Smooth muscle cell (in vitro differentiated cells): ENCODE measurements around the gene NMNAT2. TPM values are rescaled to one million over a fixed set of nuclear protein-coding genes. Genes with fewer than 3 reads are reported as not detected.

ENCODE experiments used
- DNase-seq: peaks from one replicate; lab custom pipeline; 2025; ENCODE audit not compliant: unreplicated experiment; lab: John Stamatoyannopoulos, UW
- H2AFZ ChIP-seq: fragments of 200-600 bp; sonication (generic); 2 replicates; pipeline ENCODE4 v1.6.0; 2016; ENCODE audit warnings: antibody characterized with exemption, low read depth, mild to moderate bottlenecking
- H3F3A ChIP-seq: fragments of 200-600 bp; sonication (generic); 2 replicates; pipeline ENCODE4 v1.6.0; 2017; ENCODE audit warnings: antibody characterized with exemption, low read depth
- H3K27ac ChIP-seq: fragments of 200-600 bp; sonication (generic); 2 replicates; pipeline ENCODE4 v1.5.1; 2016; ENCODE audit warnings: low read depth, mild to moderate bottlenecking
- H3K27me3 ChIP-seq: fragments of 200-600 bp; sonication (generic); 2 replicates; pipeline ENCODE4 v1.6.1; 2016; ENCODE audit warnings: low read depth, mild to moderate bottlenecking
- H3K36me3 ChIP-seq: fragments of 200-600 bp; sonication (generic); 2 replicates; pipeline ENCODE4 v1.5.1; 2016; ENCODE audit warnings: low read depth
- H3K4me1 ChIP-seq: fragments of 200-600 bp; sonication (generic); 2 replicates; pipeline ENCODE4 v1.5.1; 2016; ENCODE audit warnings: low read depth
- H3K4me2 ChIP-seq: fragments of 200-600 bp; sonication (generic); 2 replicates; pipeline ENCODE4 v1.6.0; 2016; ENCODE audit warnings: mild to moderate bottlenecking
- H3K4me3 ChIP-seq: fragments of 200-600 bp; sonication (generic); 2 replicates; pipeline ENCODE4 v1.5.1; 2016; ENCODE audit warnings: mild to moderate bottlenecking
- H3K79me2 ChIP-seq: fragments of 200-600 bp; sonication (generic); 2 replicates; pipeline ENCODE4 v1.6.0; 2016; ENCODE audit warnings: low read depth, mild to moderate bottlenecking
- H3K9ac ChIP-seq: fragments of 200-600 bp; sonication (generic); 2 replicates; pipeline ENCODE4 v1.6.0; 2016; ENCODE audit warnings: low read depth
- H3K9me3 ChIP-seq: fragments of 200-600 bp; sonication (generic); replicated peaks from 2 replicates; pipeline ENCODE4 v1.5.1; 2016; ENCODE audit warnings: low read depth
- H4K20me1 ChIP-seq: fragments of 200-600 bp; sonication (generic); 2 replicates; pipeline ENCODE4 v1.6.0; 2016; ENCODE audit warnings: low read depth
- WGBS: methylation state at CpG from one replicate; pipeline ENCODE4 v1.1.7; 2016; ENCODE audit warnings: low lambda C conversion rate; 5-methylcytosine and 5-hydroxymethylcytosine counted together
- polyA plus RNA-seq: library from polyadenylated mRNA; unstranded; fragments of >200 nt; fragmentation: Nextera tagmentation; extraction: Ambion mirVana; gene quantifications from 2 replicates; pipeline ENCODE4 v1.2.1, GENCODE V29; 2016
- total RNA-seq: library from RNA; depleted of rRNA; stranded (reverse); fragments of >200 nt; gene quantifications from 2 replicates; pipeline ENCODE4 v1.2.3, GENCODE V29; 2014
- TF ChIP-seq, protein P1 (sequence below): fragments of 200-600 bp; sonication (generic); IDR thresholded peaks from 2 replicates; pipeline ENCODE4 v1.5.1; 2017; ENCODE audit warnings: borderline replicate concordance, mild to moderate bottlenecking, antibody characterized with exemption; ENCODE audit not compliant: insufficient read depth, poor library complexity, severe bottlenecking

The NMNAT2 gene
- total and polyA plus RNA-seq, 2 experiments from 2014 or later: 0.22 to 0.43 TPM

DNA sequence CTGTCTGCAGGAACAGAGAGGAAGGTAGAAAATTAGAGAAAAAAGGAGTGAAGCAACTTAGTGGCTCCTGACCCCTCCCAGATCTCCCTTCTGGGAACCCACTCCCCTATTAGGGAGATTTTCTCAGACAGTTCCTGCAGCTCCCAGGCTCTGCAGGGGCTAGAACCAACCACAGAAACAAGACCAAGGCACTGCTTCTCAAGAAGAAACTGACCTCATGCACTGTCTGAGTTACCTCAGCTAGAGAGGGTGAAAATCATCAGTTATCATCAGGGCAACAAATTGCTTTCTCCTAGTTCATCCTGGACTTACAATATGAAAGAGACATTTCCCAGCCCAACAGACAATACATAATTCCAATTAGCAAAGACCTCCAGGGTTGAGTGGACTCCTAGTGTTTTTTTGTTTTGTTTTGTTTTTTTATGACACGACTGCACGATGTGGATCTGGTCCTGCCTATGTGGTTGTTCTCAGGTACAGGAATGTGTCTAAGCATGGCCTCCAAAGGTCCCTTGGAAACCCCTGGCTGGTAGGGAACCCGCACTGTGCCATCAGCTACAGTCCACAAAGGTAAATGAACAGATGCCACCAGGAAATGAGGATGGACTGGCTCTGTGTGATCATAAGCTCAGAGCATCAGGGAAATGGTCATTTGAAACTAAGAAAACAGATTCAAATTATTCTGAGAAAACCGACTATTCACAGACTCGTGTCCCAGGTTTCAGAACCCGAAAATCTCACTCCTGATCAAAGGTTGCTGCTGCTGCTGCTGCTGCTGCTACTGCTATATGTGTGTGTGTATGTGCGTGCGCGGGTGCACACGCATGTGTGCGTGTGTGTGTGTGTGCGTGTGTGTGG, 166.8 kb downstream of the NMNAT2 start:
- H3K79me2 ChIP-seq: no peaks in the 10 kb centered on the region
- no peaks in the 10 kb centered on the region for H4K20me1 ChIP-seq
- H3K4me3 ChIP-seq: no peak overlapping the region
- no peak overlapping the region for H3K4me2 ChIP-seq
- 98% methylated on average over 12 of the region's 12 CpGs for WGBS
- TF ChIP-seq, protein P1, sequence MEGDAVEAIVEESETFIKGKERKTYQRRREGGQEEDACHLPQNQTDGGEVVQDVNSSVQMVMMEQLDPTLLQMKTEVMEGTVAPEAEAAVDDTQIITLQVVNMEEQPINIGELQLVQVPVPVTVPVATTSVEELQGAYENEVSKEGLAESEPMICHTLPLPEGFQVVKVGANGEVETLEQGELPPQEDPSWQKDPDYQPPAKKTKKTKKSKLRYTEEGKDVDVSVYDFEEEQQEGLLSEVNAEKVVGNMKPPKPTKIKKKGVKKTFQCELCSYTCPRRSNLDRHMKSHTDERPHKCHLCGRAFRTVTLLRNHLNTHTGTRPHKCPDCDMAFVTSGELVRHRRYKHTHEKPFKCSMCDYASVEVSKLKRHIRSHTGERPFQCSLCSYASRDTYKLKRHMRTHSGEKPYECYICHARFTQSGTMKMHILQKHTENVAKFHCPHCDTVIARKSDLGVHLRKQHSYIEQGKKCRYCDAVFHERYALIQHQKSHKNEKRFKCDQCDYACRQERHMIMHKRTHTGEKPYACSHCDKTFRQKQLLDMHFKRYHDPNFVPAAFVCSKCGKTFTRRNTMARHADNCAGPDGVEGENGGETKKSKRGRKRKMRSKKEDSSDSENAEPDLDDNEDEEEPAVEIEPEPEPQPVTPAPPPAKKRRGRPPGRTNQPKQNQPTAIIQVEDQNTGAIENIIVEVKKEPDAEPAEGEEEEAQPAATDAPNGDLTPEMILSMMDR: no peak
- H3K9me3 ChIP-seq: peaks cover 5% of the 10 kb centered on the region
- no peaks in the 10 kb centered on the region for H3K4me1 ChIP-seq
- no peak for DNase-seq
- H3F3A ChIP-seq: no peaks in the 10 kb centered on the region
- no peaks in the 10 kb centered on the region for H3K36me3 ChIP-seq
- H3K27me3 ChIP-seq: no peaks in the 10 kb centered on the region
- no peak overlapping the region for H2AFZ ChIP-seq
- H3K9ac ChIP-seq: no peak overlapping the region
- no peak overlapping the region for H3K27ac ChIP-seq

DNA sequence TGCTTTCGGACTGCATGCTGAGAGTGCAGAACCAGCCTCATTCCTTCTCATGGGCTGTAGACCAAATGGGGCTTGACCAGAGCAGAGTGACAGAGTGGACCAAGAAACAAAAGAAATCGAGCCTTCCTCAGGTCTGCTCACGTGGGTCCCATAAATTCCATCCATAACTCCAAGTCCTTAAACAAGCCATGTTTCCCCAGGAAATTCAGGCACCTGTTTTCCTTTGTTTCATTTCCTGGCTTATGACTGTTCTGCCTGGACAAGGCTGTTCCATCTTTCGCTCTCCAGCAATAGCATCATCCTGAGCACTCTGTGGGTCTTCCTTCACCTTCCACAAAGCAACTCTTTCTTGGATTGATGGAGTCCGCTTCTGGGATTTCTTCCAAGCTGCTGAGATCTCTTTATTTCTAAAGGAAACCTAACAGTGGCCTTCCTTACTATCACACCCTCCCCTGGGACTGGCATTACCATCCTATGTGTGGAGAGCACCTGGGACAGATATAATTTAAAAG, 168.2 kb downstream of the NMNAT2 start:
- Histone ChIP-seq H3K4me1 (no peaks in the 10 kb centered on the region), H3K4me3 (no peak overlapping the region), H3K27me3 (no peaks in the 10 kb centered on the region), H3K4me2 (no peak overlapping the region), H3K27ac (no peak overlapping the region), H3K9me3 (peaks cover 2% of the 10 kb centered on the region), H4K20me1 (no peaks in the 10 kb centered on the region), H3K79me2 (no peaks in the 10 kb centered on the region), H3K9ac (no peak overlapping the region), H3K36me3 (no peaks in the 10 kb centered on the region), H2AFZ (no peak overlapping the region), H3F3A (no peaks in the 10 kb centered on the region)
- DNase-seq: no peak
- 94% methylated on average over 5 of the region's 5 CpGs for WGBS
- TF ChIP-seq, protein P1: no peak

DNA sequence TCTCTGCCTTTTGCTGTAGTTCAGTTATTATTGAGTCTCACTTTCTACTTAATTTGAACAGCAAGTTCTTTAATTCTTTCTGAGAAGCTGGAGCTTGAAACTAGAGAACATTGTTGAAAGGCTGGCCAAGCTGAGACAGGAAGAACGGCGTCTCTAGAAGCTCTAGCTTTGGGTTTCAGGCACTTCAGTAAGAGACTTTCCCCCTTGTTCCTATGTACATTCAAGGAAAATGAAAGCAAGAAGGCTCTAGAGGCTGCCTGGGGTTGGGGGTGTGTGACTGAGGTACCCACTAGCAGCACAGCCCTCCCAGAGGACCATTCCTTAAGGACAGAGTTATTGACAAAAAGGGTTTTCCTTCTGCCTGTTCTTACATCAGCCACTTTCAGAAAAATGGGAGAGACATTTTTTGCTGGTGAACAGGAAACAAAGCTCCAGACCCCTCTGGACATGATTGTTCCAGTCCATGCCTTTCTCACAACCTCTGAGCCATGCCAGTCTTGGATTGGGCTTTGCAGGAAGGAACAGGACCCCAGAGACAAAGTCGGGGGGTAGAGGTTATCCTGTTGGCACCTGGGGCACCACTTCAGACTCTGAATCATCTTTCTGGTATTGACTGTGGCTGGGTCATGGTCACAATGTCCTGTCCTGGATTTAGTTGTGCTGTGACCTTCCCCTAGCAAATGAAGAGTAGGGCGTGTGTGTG, 169.0 kb downstream of the NMNAT2 start:
- no peaks in the 10 kb centered on the region for H3K36me3 ChIP-seq
- no peaks in the 10 kb centered on the region for H4K20me1 ChIP-seq
- no peak overlapping the region for H3K9ac ChIP-seq
- no peak overlapping the region for H3K27ac ChIP-seq
- no peak for DNase-seq
- no peak overlapping the region for H3K4me3 ChIP-seq
- H3K4me2 ChIP-seq: no peak overlapping the region
- TF ChIP-seq, protein P1: no peak
- no peaks in the 10 kb centered on the region for H3K79me2 ChIP-seq
- WGBS: 86% methylated on average over 4 of the region's 4 CpGs
- H2AFZ ChIP-seq: no peak overlapping the region
- H3K4me1 ChIP-seq: no peaks in the 10 kb centered on the region
- H3K27me3 ChIP-seq: no peaks in the 10 kb centered on the region
- H3F3A ChIP-seq: no peaks in the 10 kb centered on the region
- H3K9me3 ChIP-seq: no peaks in the 10 kb centered on the region
